Measurements from ENCODE around the gene RECK. TPM values are rescaled to one million over a fixed set of nuclear protein-coding genes. Genes with fewer than 3 reads are reported as not detected.

Gene RECK
- total RNA-seq, 1 experiment from 2014 or later = 5.0 TPM

- Histone ChIP-seq H3K4me3 (ENCODE audit: low read length) (no peak overlapping the region), H3K9ac (ENCODE audit: low read length) (no peak overlapping the region), H3K4me2 (ENCODE audit: low read length) (no peak overlapping the region), H3K36me3 (ENCODE audit: low read depth, low read length) (no peaks in the 10 kb centered on the region), H3F3A (ENCODE audit: low read length, unreplicated experiment) (no peaks in the 10 kb centered on the region), H3K9me3 (ENCODE audit: low read length) (no peaks in the 10 kb centered on the region), H3K4me1 (ENCODE audit: insufficient read depth, low read length) (peaks cover 16% of the 10 kb centered on the region), H3K27ac (ENCODE audit: low read length) (no peak overlapping the region), H3K79me2 (ENCODE audit: low read length) (no peaks in the 10 kb centered on the region), H3K9me2 (replicated peaks; ENCODE audit: low read length) (no peaks in the 10 kb centered on the region), H4K20me1 (ENCODE audit: low read length) (no peaks in the 10 kb centered on the region), H3K27me3 (ENCODE audit: low read length) (no peaks in the 10 kb centered on the region), H2AFZ (ENCODE audit: low read length) (no peak overlapping the region)
- DNase-seq (no peak), ATAC-seq (no peak)
- CTCF ChIA-PET = no interaction called here
- TF ChIP-seq EZH2 (IDR thresholded peaks at IDR 0.05; ENCODE audit: low read length, unreplicated experiment) (no peak), EZH2phosphoT487 (IDR thresholded peaks at IDR 0.05; ENCODE audit: borderline replicate concordance, low read length) (no peak)
- TF ChIP-seq, protein P1, sequence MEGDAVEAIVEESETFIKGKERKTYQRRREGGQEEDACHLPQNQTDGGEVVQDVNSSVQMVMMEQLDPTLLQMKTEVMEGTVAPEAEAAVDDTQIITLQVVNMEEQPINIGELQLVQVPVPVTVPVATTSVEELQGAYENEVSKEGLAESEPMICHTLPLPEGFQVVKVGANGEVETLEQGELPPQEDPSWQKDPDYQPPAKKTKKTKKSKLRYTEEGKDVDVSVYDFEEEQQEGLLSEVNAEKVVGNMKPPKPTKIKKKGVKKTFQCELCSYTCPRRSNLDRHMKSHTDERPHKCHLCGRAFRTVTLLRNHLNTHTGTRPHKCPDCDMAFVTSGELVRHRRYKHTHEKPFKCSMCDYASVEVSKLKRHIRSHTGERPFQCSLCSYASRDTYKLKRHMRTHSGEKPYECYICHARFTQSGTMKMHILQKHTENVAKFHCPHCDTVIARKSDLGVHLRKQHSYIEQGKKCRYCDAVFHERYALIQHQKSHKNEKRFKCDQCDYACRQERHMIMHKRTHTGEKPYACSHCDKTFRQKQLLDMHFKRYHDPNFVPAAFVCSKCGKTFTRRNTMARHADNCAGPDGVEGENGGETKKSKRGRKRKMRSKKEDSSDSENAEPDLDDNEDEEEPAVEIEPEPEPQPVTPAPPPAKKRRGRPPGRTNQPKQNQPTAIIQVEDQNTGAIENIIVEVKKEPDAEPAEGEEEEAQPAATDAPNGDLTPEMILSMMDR (conservative IDR thresholded peaks at IDR 0.05; ENCODE audit: low read depth, low read length) = no peak
- intact Hi-C loops (cut with micrococcal nuclease) = no loop called here
- no TSS peak for BruUV-seq (replicated peaks)
- POLR2A ChIA-PET (ENCODE audit: unreplicated experiment) = interaction anchor here (0.6 kb wide), 1 partner anchor 635 kb away, joined by 11 read pairs; no protein-coding TSS in a partner anchor
Observed at GRCh38 chr9:36092509-36093215, 55.9 kb downstream of the RECK start.

- H3K9ac ChIP-seq (ENCODE audit: low read length) = no peak overlapping the region
- H4K20me1 ChIP-seq (ENCODE audit: low read length) = no peaks in the 10 kb centered on the region
- DNase-seq = no peak
- intact Hi-C loops (cut with micrococcal nuclease) = no loop called here
- no peaks in the 10 kb centered on the region for H3K9me3 ChIP-seq (ENCODE audit: low read length)
- ATAC-seq = no peak
- no peak overlapping the region for H3K4me3 ChIP-seq (ENCODE audit: low read length)
- no peaks in the 10 kb centered on the region for H3K36me3 ChIP-seq (ENCODE audit: low read depth, low read length)
- BruUV-seq (replicated peaks) = no TSS peak
- H3F3A ChIP-seq (ENCODE audit: low read length, unreplicated experiment) = no peaks in the 10 kb centered on the region
- no peak overlapping the region for H2AFZ ChIP-seq (ENCODE audit: low read length)
- TF ChIP-seq EZH2phosphoT487 (IDR thresholded peaks at IDR 0.05; ENCODE audit: borderline replicate concordance, low read length) (no peak), EZH2 (IDR thresholded peaks at IDR 0.05; ENCODE audit: low read length, unreplicated experiment) (no peak)
- TF ChIP-seq, protein P1 (conservative IDR thresholded peaks at IDR 0.05; ENCODE audit: low read depth, low read length) = no peak
- peaks cover 16% of the 10 kb centered on the region for H3K4me1 ChIP-seq (ENCODE audit: insufficient read depth, low read length)
- H3K4me2 ChIP-seq (ENCODE audit: low read length) = no peak overlapping the region
- H3K79me2 ChIP-seq (ENCODE audit: low read length) = no peaks in the 10 kb centered on the region
- H3K27ac ChIP-seq (ENCODE audit: low read length) = no peak overlapping the region
- POLR2A ChIA-PET (ENCODE audit: unreplicated experiment) = no interaction called here
- no peaks in the 10 kb centered on the region for H3K27me3 ChIP-seq (ENCODE audit: low read length)
- CTCF ChIA-PET = no interaction called here
- H3K9me2 ChIP-seq (replicated peaks; ENCODE audit: low read length) = no peaks in the 10 kb centered on the region
Observed at GRCh38 chr9:36093384-36093783, 56.7 kb downstream of the RECK start.

- POLR2A ChIA-PET (ENCODE audit: unreplicated experiment) = no interaction called here
- no peak overlapping the region for H3K9ac ChIP-seq (ENCODE audit: low read length)
- H3F3A ChIP-seq (ENCODE audit: low read length, unreplicated experiment) = no peaks in the 10 kb centered on the region
- H4K20me1 ChIP-seq (ENCODE audit: low read length) = no peaks in the 10 kb centered on the region
- no peak overlapping the region for H3K4me3 ChIP-seq (ENCODE audit: low read length)
- DNase-seq = no peak
- H3K4me2 ChIP-seq (ENCODE audit: low read length) = no peak overlapping the region
- intact Hi-C loops (cut with micrococcal nuclease) = no loop called here
- no peak for TF ChIP-seq EZH2 (IDR thresholded peaks at IDR 0.05; ENCODE audit: low read length, unreplicated experiment)
- TF ChIP-seq, protein P1 (conservative IDR thresholded peaks at IDR 0.05; ENCODE audit: low read depth, low read length) = no peak
- no peak for TF ChIP-seq EZH2phosphoT487 (IDR thresholded peaks at IDR 0.05; ENCODE audit: borderline replicate concordance, low read length)
- H3K27me3 ChIP-seq (ENCODE audit: low read length) = no peaks in the 10 kb centered on the region
- H3K79me2 ChIP-seq (ENCODE audit: low read length) = no peaks in the 10 kb centered on the region
- no peak overlapping the region for H3K27ac ChIP-seq (ENCODE audit: low read length)
- BruUV-seq (replicated peaks) = no TSS peak
- no peak overlapping the region for H2AFZ ChIP-seq (ENCODE audit: low read length)
- H3K9me2 ChIP-seq (replicated peaks; ENCODE audit: low read length) = no peaks in the 10 kb centered on the region
- CTCF ChIA-PET = no interaction called here
- no peaks in the 10 kb centered on the region; the same call in 1 of the 2 replicates for H3K36me3 ChIP-seq (ENCODE audit: low read depth, low read length)
- peaks cover 10% of the 10 kb centered on the region for H3K4me1 ChIP-seq (ENCODE audit: insufficient read depth, low read length)
- H3K9me3 ChIP-seq (ENCODE audit: low read length) = no peaks in the 10 kb centered on the region
- ATAC-seq = no peak
Observed at GRCh38 chr9:36099718-36100117, 63.0 kb downstream of the RECK start.

All from PC-3 (cell line).